Ascending aorta (tissue), 2 donors: ENCODE results near the gene GRAMD1A. TPM values are rescaled to one million over a fixed set of nuclear protein-coding genes. Genes with fewer than 3 reads are reported as not detected.
"Not testable (repeated sequence)": the region's sequence is repeated elsewhere in the genome, so short reads cannot be mapped to it uniquely, and the experiment has no call there.

ENCODE experiments used
- DNase-seq, 2 donors: peaks; one replicate each; pipeline ENCODE4 v3.0.0-alpha.2; 2019; ENCODE audit warnings: low spot score in 2 of 2
- H3K27ac ChIP-seq, 2 donors: fragments of 200-600 bp; sonication (generic); one replicate each; pipeline ENCODE4 v1.5.1; 2016 to 2017; ENCODE audit warnings: mild to moderate bottlenecking in 1 of 2
- H3K27me3 ChIP-seq: fragments of 200-600 bp; sonication (generic); one replicate; pipeline ENCODE4 v1.5.1; 2017
- H3K36me3 ChIP-seq, 2 donors: fragments of 200-600 bp; sonication (generic); one replicate each; pipeline ENCODE4 v1.5.1; 2016
- H3K4me1 ChIP-seq, 2 donors: fragments of 200-600 bp; sonication (generic); one replicate each; pipeline ENCODE4 v1.5.1; 2016 to 2017; ENCODE audit warnings: mild to moderate bottlenecking in 1 of 2
- H3K4me3 ChIP-seq, 2 donors: fragments of 200-600 bp; sonication (generic); one replicate each; pipeline ENCODE4 v1.5.1; 2016 to 2017; ENCODE audit warnings: mild to moderate bottlenecking in 1 of 2
- H3K9me3 ChIP-seq, 2 donors: fragments of 200-600 bp; sonication (generic); one replicate each; pipeline ENCODE4 v1.5.1; 2016
- intact Hi-C: fragments of 100-400 bp; cut with DNase I; formaldehyde crosslinking; loops from one replicate; pipeline ENCODE4 v1.15.1; 2023
- total RNA-seq: library from RNA; depleted of rRNA; stranded (reverse); fragments of >200 nt; gene quantifications from one replicate; pipeline ENCODE4 v1.1.0, GENCODE V29; 2016
- TF ChIP-seq, protein P1 (sequence below), 3 experiments: fragments of 200-600 bp in 2 of 3; fragments of 450-650 bp in 1 of 3; sonication (generic) in 2 of 3; IDR thresholded peaks; one replicate each; pipeline ENCODE4 v1.5.1; 2016 to 2019; ENCODE audit warnings: antibody characterized with exemption in 3 of 3, mild to moderate bottlenecking in 1 of 3, moderate library complexity in 1 of 3

The GRAMD1A gene
- total RNA-seq, 1 donor from 2014 or later, result 103 TPM

DNA sequence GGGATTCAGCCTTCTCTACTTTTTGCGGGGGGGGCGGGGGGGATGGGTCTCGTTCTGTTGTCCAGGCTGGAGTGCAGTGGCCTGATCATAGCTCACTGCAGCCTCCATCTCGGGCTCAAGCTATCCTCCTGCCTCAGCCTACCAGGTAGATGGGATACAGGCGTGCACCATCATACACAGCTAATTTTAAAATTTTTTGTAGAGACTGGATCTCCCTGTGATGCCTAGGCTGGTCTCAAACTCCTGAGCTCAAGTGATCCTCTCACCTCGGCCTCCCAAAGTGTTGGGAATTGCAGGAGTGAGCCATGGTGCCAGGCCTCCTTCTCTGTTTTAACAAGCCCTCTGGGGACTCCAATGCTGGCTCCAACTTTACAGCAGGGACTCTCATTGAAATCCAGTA is 35.5 kb upstream of the GRAMD1A start:
- TF ChIP-seq, protein P1, sequence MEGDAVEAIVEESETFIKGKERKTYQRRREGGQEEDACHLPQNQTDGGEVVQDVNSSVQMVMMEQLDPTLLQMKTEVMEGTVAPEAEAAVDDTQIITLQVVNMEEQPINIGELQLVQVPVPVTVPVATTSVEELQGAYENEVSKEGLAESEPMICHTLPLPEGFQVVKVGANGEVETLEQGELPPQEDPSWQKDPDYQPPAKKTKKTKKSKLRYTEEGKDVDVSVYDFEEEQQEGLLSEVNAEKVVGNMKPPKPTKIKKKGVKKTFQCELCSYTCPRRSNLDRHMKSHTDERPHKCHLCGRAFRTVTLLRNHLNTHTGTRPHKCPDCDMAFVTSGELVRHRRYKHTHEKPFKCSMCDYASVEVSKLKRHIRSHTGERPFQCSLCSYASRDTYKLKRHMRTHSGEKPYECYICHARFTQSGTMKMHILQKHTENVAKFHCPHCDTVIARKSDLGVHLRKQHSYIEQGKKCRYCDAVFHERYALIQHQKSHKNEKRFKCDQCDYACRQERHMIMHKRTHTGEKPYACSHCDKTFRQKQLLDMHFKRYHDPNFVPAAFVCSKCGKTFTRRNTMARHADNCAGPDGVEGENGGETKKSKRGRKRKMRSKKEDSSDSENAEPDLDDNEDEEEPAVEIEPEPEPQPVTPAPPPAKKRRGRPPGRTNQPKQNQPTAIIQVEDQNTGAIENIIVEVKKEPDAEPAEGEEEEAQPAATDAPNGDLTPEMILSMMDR (IDR thresholded peaks at IDR 0.05), result no peak
- Histone ChIP-seq H3K9me3 (peaks cover 0 to 14% of the 10 kb centered on the region in 2 donors), H3K4me3 (peak overlapping the region; percentile 82 to 94), H3K27me3 (no peaks in the 10 kb centered on the region), H3K36me3 (peaks cover 5 to 15% of the 10 kb centered on the region in 2 donors), H3K4me1 (peaks cover 4 to 9% of the 10 kb centered on the region in 2 donors), H3K27ac (no peak overlapping the region)
- DNase-seq, result no peak
- intact Hi-C loops, result no loop called here

DNA sequence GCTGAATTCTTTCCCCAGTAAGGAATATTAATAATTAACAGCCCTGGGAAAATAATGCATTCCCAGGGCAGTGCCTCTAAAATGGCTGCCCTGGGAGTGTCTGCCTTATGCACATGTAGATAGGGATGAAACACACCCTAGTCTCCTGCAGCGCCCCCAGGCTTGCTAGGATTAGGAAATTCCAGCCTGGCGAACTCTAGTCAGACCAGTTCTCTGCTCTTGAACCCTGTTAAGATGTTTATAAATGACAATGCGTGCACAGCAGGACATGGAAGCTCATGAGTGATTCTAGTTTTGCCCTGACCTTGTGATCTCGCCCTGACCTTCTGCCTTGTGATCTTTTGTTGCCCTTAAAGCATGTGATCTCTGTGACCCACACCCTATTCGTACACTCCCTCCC is 34.6 kb upstream of the GRAMD1A start:
- H3K9me3 ChIP-seq, H3K4me3 ChIP-seq, H3K27ac ChIP-seq, intact Hi-C loops, H3K27me3 ChIP-seq, DNase-seq, H3K4me1 ChIP-seq, H3K36me3 ChIP-seq: not testable (repeated sequence)

DNA sequence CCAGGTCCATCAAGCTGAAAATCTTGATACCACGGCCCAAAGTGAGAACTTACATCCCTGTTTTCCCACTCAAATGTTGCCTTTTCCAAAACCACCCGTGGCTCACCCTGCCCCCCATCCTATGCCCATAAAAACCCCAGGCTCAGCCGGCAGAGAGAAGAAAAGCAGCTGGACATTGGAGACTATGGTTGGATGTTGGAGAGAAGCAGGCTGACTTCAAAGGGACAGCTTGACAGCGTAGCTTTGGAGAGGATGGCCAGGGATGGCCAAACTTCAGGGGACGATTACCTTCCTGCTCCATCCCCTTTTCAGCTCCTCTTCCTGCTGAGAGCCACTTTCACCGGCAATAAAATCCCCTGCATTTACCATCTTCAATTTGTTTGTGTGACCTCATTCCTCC is 32.6 kb upstream of the GRAMD1A start:
- Histone ChIP-seq H3K36me3 (no peaks in the 10 kb centered on the region), H3K27me3 (no peaks in the 10 kb centered on the region), H3K9me3 (no peaks in the 10 kb centered on the region), H3K4me1 (peaks cover 3 to 4% of the 10 kb centered on the region in 2 donors), H3K27ac (no peak overlapping the region), H3K4me3 (no peak overlapping the region)
- TF ChIP-seq, protein P1 (IDR thresholded peaks at IDR 0.05), result no peak
- intact Hi-C loops, result no loop called here
- no peak for DNase-seq

DNA sequence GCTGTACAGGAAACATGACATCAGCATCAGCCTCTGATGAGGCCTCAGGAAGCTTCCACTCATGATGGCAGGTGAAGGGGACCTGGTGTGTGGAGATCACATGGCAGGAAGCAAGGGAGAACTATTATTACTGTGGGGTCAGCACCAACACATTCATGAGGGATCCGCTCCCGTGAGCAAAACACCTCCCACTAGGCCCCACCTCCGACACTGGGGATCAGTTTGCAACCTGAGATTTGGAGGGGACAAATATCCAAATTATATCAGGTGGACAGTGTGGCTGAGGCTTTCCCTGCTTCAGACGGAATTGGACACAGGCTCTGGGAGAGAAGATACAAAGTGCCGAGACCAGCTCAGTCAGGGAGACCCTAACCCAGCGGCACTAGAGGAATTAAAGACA is 30.4 kb upstream of the GRAMD1A start:
- Histone ChIP-seq H3K27ac (no peak overlapping the region), H3K36me3 (no peaks in the 10 kb centered on the region), H3K4me1 (no peaks in the 10 kb centered on the region), H3K9me3 (no peaks in the 10 kb centered on the region), H3K27me3 (no peaks in the 10 kb centered on the region), H3K4me3 (no peak overlapping the region)
- DNase-seq, result no peak
- TF ChIP-seq, protein P1 (IDR thresholded peaks at IDR 0.05), result no peak
- intact Hi-C loops, result no loop called here

DNA sequence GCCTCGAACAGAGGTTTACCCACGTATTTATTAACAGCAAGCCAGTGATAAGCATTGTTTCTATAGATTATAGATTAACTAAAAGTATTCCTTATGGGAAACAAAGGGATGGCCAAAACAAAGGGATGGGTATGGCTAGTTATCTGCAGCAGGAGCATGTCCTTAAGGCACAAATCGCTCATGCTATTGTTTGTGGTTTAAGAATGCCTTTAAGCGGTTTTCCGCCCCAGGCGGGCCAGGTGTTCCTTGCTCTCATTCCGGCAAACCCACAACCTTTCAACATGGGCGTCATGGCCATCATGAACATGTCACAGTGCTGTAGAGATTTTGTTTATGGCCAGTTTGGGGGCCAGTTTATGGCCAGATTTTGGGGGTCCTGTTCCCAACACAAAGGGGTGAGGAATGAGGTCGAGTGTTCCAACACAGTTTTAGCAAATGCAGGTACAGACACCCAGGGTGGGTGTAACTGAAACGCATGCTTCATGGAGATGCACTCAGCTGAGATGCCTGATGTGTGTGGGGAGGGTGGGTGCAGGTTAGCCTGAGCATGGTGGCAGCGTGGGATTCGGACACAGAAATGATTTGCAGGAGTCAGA is 29.8 kb upstream of the GRAMD1A start:
- H3K4me1 ChIP-seq, intact Hi-C loops, DNase-seq, H3K4me3 ChIP-seq, H3K9me3 ChIP-seq, H3K27ac ChIP-seq, H3K27me3 ChIP-seq, H3K36me3 ChIP-seq: not testable (repeated sequence)

DNA sequence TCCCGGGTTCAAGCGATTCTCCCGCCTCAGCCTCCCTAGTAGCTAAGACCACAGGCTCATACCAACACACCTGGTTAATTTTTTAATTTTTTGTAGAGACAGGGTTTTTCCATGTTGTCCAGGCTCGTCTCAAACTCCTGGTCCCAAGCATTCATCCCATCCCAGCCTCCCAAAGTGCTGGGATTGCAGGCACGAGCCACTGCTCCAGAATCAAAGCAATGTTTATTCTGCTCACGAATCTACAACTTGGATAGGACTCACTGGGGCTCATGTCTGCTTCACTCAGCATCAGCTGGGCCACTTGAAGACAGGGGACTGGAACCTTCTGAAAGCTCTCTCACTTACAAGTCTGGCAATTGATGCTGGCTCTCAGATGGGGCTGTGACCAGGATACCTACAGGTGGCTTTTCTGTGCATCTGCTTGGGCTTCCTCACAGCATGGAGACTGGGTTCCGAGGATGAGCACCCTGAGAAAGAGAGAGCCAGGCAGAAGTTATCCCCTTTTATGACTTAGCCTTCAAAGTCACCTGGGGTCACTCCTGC is 27.9 kb upstream of the GRAMD1A start:
- DNase-seq, result no peak

More for the DNA sequence above, 27.9 kb upstream of the GRAMD1A start:
- Histone ChIP-seq H3K4me3 (no peak overlapping the region), H3K4me1 (no peaks in the 10 kb centered on the region), H3K9me3 (peaks cover 0 to 4% of the 10 kb centered on the region in 2 donors), H3K27ac (no peak overlapping the region), H3K36me3 (no peaks in the 10 kb centered on the region), H3K27me3 (no peaks in the 10 kb centered on the region)
- TF ChIP-seq, protein P1 (IDR thresholded peaks at IDR 0.05), result no peak
- intact Hi-C loops, result no loop called here
